Neural cell (in vitro differentiated cells): Measurements from ENCODE around the gene CLUH. TPM values are rescaled to one million over a fixed set of nuclear protein-coding genes. Genes with fewer than 3 reads are reported as not detected.

Source experiments
- H2AFZ ChIP-seq: fragments of 200-600, 300-800 bp; sonication (generic), shearing (Covaris generic); 2 replicates; pipeline ENCODE4 v1.6.0; 2014; ENCODE audit warnings: low read depth, mild to moderate bottlenecking, antibody characterized with exemption, low read length, moderate library complexity
- H3F3A ChIP-seq: fragments of 200-600 bp; shearing (Covaris generic); 2 replicates; pipeline ENCODE4 v1.6.1; 2016; ENCODE audit warnings: mild to moderate bottlenecking, moderate library complexity, mixed read lengths, antibody characterized with exemption, low read length; ENCODE audit not compliant: insufficient read depth, poor library complexity, severe bottlenecking
- H3K27ac ChIP-seq: fragments of 200-600, 300-800 bp; sonication (generic), shearing (Covaris generic); 2 replicates; pipeline ENCODE4 v1.5.1; 2014; ENCODE audit warnings: mild to moderate bottlenecking, low read length, moderate library complexity
- H3K27me3 ChIP-seq: fragments of 300-800, 200-600 bp; sonication (generic), shearing (Covaris generic); 2 replicates; pipeline ENCODE4 v1.6.0; 2014; ENCODE audit warnings: mild to moderate bottlenecking, low read depth, low read length, moderate library complexity; ENCODE audit not compliant: insufficient read depth
- H3K36me3 ChIP-seq: fragments of 300-800, 200-600 bp; sonication (generic), shearing (Covaris generic); 2 replicates; pipeline ENCODE4 v1.5.1; 2014; ENCODE audit warnings: mild to moderate bottlenecking, antibody characterized with exemption, low read length, moderate library complexity; ENCODE audit not compliant: insufficient read depth
- H3K4me2 ChIP-seq: fragments of 300-800, 200-600 bp; sonication (generic), shearing (Covaris generic); 2 replicates; pipeline ENCODE4 v1.6.0; 2014; ENCODE audit warnings: mild to moderate bottlenecking, low read length
- H3K4me3 ChIP-seq: fragments of 300-800, 200-600 bp; sonication (generic), shearing (Covaris generic); 2 replicates; pipeline ENCODE4 v1.5.1; 2014; ENCODE audit warnings: mild to moderate bottlenecking, low read length, moderate library complexity
- H3K79me2 ChIP-seq: fragments of 200-600 bp; shearing (Covaris generic); replicated peaks from 2 replicates; pipeline ENCODE4 v1.6.0; 2014; ENCODE audit warnings: mild to moderate bottlenecking, low read length, moderate library complexity; ENCODE audit not compliant: insufficient read depth
- H3K9ac ChIP-seq: fragments of 300-800, 200-600 bp; sonication (generic), shearing (Covaris generic); 2 replicates; pipeline ENCODE4 v1.6.1; 2016; ENCODE audit warnings: mild to moderate bottlenecking, low read length, mixed read lengths
- H3K9me2 ChIP-seq: fragments of 200-600 bp; shearing (Covaris generic); 2 replicates; pipeline ENCODE4 v1.6.1; 2016; ENCODE audit warnings: mild to moderate bottlenecking, low read length, mixed read lengths; ENCODE audit not compliant: insufficient read depth
- H3K9me3 ChIP-seq: fragments of 200-600, 300-800 bp; sonication (generic), shearing (Covaris generic); 2 replicates; pipeline ENCODE4 v1.6.1; 2016; ENCODE audit warnings: mild to moderate bottlenecking, mixed run types, low read length, moderate library complexity, mixed read lengths
- H4K20me1 ChIP-seq: fragments of 200-600 bp; shearing (Covaris generic); 2 replicates; pipeline ENCODE4 v1.6.1; 2016; ENCODE audit warnings: mild to moderate bottlenecking, mixed run types; ENCODE audit not compliant: insufficient read depth
- CTCF ChIP-seq: fragments of 450-650 bp; IDR thresholded peaks from 2 replicates; pipeline ENCODE4 v1.5.1; 2014; ENCODE audit warnings: antibody characterized with exemption, mild to moderate bottlenecking, moderate library complexity; ENCODE audit not compliant: poor library complexity, severe bottlenecking
- EP300 ChIP-seq: fragments of 450-650 bp; conservative IDR thresholded peaks from 2 replicates; pipeline ENCODE4 v1.6.1; 2014; ENCODE audit warnings: antibody characterized with exemption, mild to moderate bottlenecking, moderate library complexity; ENCODE audit not compliant: poor library complexity, severe bottlenecking
- EZH2 ChIP-seq: fragments of 200-600, 300-800 bp; shearing (Covaris generic), sonication (generic); IDR thresholded peaks from 2 replicates; pipeline ENCODE4 v1.6.1; 2014; ENCODE audit warnings: antibody characterized with exemption, low read length, borderline replicate concordance, mild to moderate bottlenecking; ENCODE audit not compliant: insufficient read depth, poor library complexity, severe bottlenecking
- MXI1 ChIP-seq: fragments of 450-650 bp; conservative IDR thresholded peaks from 2 replicates; pipeline ENCODE4 v1.6.1; 2014; ENCODE audit warnings: antibody characterized with exemption, mild to moderate bottlenecking; ENCODE audit not compliant: poor library complexity, severe bottlenecking
- POLR2AphosphoS5 ChIP-seq: IDR thresholded peaks from 2 replicates; pipeline ENCODE4 v1.6.1; 2012
- RAD21 ChIP-seq: fragments of 450-650 bp; conservative IDR thresholded peaks from 2 replicates; pipeline ENCODE4 v1.6.1; 2014; ENCODE audit warnings: antibody characterized with exemption, mild to moderate bottlenecking, moderate library complexity
- REST ChIP-seq: IDR thresholded peaks from 2 replicates; pipeline ENCODE4 v1.6.1; 2012; ENCODE audit warnings: borderline replicate concordance
- SMC3 ChIP-seq: fragments of 450-650 bp; conservative IDR thresholded peaks from 2 replicates; pipeline ENCODE4 v1.6.1; 2014; ENCODE audit warnings: antibody characterized with exemption, mild to moderate bottlenecking, moderate library complexity; ENCODE audit not compliant: poor library complexity
- TAF1 ChIP-seq: IDR thresholded peaks from 2 replicates; pipeline ENCODE4 v1.6.1; 2012; ENCODE audit warnings: low read depth
- polyA plus RNA-seq: library from polyadenylated mRNA; depleted of rRNA; stranded (reverse); fragments of >200 nt; gene quantifications from 2 replicates; pipeline ENCODE4 v1.2.3, GENCODE V29; 2014

CLUH gene
- polyA plus RNA-seq, 1 donor from 2014 or later, result 18.6 TPM

GRCh38 chr17:2649191-2649590 lies 62.4 kb downstream of the CLUH start:
- TF ChIP-seq CTCF, result no peak
- TF ChIP-seq POLR2AphosphoS5, result no peak
- no peak for TF ChIP-seq REST
- no peak for TF ChIP-seq EZH2
- TF ChIP-seq MXI1, result no peak
- no peak for TF ChIP-seq EP300
- no peak for TF ChIP-seq TAF1
- no peak for TF ChIP-seq SMC3
- TF ChIP-seq RAD21, result no peak

GRCh38 chr17:2647957-2648356 lies 63.6 kb downstream of the CLUH start:
- H4K20me1 ChIP-seq, result no peaks in the 10 kb centered on the region
- H2AFZ ChIP-seq, result no peak overlapping the region
- no peak for TF ChIP-seq MXI1
- TF ChIP-seq REST, result no peak
- no peak for TF ChIP-seq EZH2
- TF ChIP-seq POLR2AphosphoS5, result no peak
- no peak for TF ChIP-seq CTCF
- no peak for TF ChIP-seq RAD21
- no peak for TF ChIP-seq EP300
- no peak for TF ChIP-seq SMC3
- TF ChIP-seq TAF1, result no peak
- H3F3A ChIP-seq, result no peaks in the 10 kb centered on the region
- no peaks in the 10 kb centered on the region for H3K9me3 ChIP-seq
- no peak overlapping the region for H3K27ac ChIP-seq
- no peak overlapping the region for H3K4me3 ChIP-seq
- no peaks in the 10 kb centered on the region for H3K27me3 ChIP-seq
- no peaks in the 10 kb centered on the region for H3K36me3 ChIP-seq
- H3K9ac ChIP-seq, result no peak overlapping the region
- H3K79me2 ChIP-seq, result peaks cover 35% of the 10 kb centered on the region
- no peak overlapping the region for H3K4me2 ChIP-seq
- no peaks in the 10 kb centered on the region for H3K9me2 ChIP-seq

More at GRCh38 chr17:2649191-2649590, 62.4 kb downstream of the CLUH start:
- no peak overlapping the region for H3K4me2 ChIP-seq
- no peak overlapping the region for H3K9ac ChIP-seq
- H3K79me2 ChIP-seq, result peaks cover 32% of the 10 kb centered on the region
- H3K4me3 ChIP-seq, result no peak overlapping the region
- H2AFZ ChIP-seq, result no peak overlapping the region
- no peaks in the 10 kb centered on the region for H3K36me3 ChIP-seq
- no peak overlapping the region for H3K27ac ChIP-seq
- H3K27me3 ChIP-seq, result no peaks in the 10 kb centered on the region
- no peaks in the 10 kb centered on the region for H4K20me1 ChIP-seq
- no peaks in the 10 kb centered on the region for H3K9me3 ChIP-seq
- H3F3A ChIP-seq, result no peaks in the 10 kb centered on the region
- no peaks in the 10 kb centered on the region for H3K9me2 ChIP-seq
